Mesodermal cell (in vitro differentiated cells): ENCODE results near the gene CLEC16A.
"Not testable (repeated sequence)": the region's sequence is repeated elsewhere in the genome, so short reads cannot be mapped to it uniquely, and the experiment has no call there.

Experiments
- H3K27ac ChIP-seq: 2 replicates; pipeline ENCODE4 v1.7.0; 2013; ENCODE audit warnings: mild to moderate bottlenecking, low read depth, low read length, moderate library complexity; ENCODE audit not compliant: severe bottlenecking
- H3K36me3 ChIP-seq: 2 replicates; pipeline ENCODE4 v1.7.1; 2013; ENCODE audit warnings: mild to moderate bottlenecking, low read length, moderate library complexity; ENCODE audit not compliant: control insufficient read depth, insufficient read depth
- H3K4me1 ChIP-seq: one replicate; pipeline ENCODE4 v1.7.1; 2013; ENCODE audit warnings: mild to moderate bottlenecking, low read length; ENCODE audit not compliant: insufficient read depth, control insufficient read depth, poor library complexity, severe bottlenecking
- H3K4me3 ChIP-seq: 2 replicates; pipeline ENCODE4 v1.7.0; 2013; ENCODE audit warnings: low read length, control low read depth, mild to moderate bottlenecking; ENCODE audit not compliant: insufficient read depth, poor library complexity, severe bottlenecking; ENCODE audit errors: extremely low read depth
- H3K9me3 ChIP-seq: 2 replicates; pipeline ENCODE4 v1.7.1; 2013; ENCODE audit warnings: mild to moderate bottlenecking, low read length, moderate library complexity; ENCODE audit not compliant: control insufficient read depth
- WGBS, 2 experiments: methylation state at CpG; one replicate each; pipeline ENCODE4 v1.1.5; 2013; ENCODE audit warnings: missing lambda C conversion rate in 2 of 2; ENCODE audit not compliant: insufficient coverage in 2 of 2; 5-methylcytosine and 5-hydroxymethylcytosine counted together

CLEC16A gene

GRCh38 chr16:10911267-10911666 is 33.1 kb upstream of the CLEC16A start:
- H3K36me3 ChIP-seq, result no peaks in the 10 kb centered on the region
- H3K4me1 ChIP-seq, result no peaks in the 10 kb centered on the region
- no peaks in the 10 kb centered on the region for H3K9me3 ChIP-seq
- no peak overlapping the region for H3K27ac ChIP-seq
- H3K4me3 ChIP-seq, result no peak overlapping the region

GRCh38 chr16:10916534-10916933 is 27.8 kb upstream of the CLEC16A start:
- no peaks in the 10 kb centered on the region for H3K36me3 ChIP-seq
- H3K4me1 ChIP-seq, result no peaks in the 10 kb centered on the region
- WGBS, 2 experiments, result 46 to 58% methylated on average over 2 to 3 of the region's 3 CpGs
- H3K27ac ChIP-seq, result no peak overlapping the region
- no peaks in the 10 kb centered on the region for H3K9me3 ChIP-seq
- no peak overlapping the region for H3K4me3 ChIP-seq

DNA sequence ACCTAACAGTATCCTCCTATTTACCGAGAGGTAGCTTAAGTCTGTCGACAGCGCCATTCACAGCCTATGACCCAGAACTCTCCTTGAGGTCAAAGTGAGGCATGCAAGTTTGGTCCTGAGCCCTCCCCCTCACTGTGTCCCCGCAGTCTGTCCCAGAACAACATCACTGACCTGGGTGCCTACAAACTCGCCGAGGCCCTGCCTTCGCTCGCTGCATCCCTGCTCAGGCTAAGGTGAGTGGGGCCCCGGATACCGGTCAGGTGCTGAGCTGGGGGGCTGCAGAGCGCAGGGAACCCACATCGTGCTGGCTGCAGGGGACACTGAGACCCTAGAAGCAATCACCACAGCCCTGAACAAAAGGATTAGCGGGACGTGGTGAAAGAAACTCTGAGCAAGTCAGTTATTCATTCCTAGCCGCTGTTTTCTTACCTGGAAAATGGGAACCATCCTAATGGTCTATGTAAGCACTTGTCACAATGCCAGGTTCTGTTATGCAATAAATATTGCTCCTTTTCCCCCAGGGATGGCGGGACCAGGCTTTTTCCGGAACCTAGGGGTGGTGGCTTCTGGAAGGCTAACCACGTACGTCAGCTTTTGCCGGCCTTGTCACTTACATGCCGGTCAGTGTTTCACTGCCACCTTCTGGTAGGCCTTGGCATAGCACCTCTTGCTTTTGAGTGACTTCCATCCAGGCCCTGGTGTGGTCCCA is 25.9 kb upstream of the CLEC16A start:
- 60 to 61% methylated on average over 20 to 21 of the region's 21 CpGs for WGBS, 2 experiments
- H3K9me3 ChIP-seq, result no peaks in the 10 kb centered on the region
- H3K36me3 ChIP-seq, result no peaks in the 10 kb centered on the region
- no peaks in the 10 kb centered on the region for H3K4me1 ChIP-seq
- no peak overlapping the region for H3K4me3 ChIP-seq
- no peak overlapping the region for H3K27ac ChIP-seq

GRCh38 chr16:10919003-10919351 is 25.4 kb upstream of the CLEC16A start:
- H3K27ac ChIP-seq, result no peak overlapping the region
- no peaks in the 10 kb centered on the region for H3K36me3 ChIP-seq
- no peaks in the 10 kb centered on the region for H3K4me1 ChIP-seq
- WGBS, 2 experiments, result 24 to 50% methylated on average over 2 of the region's 7 CpGs
- H3K9me3 ChIP-seq, result no peaks in the 10 kb centered on the region
- no peak overlapping the region for H3K4me3 ChIP-seq

GRCh38 chr16:10920726-10921427 is 23.5 kb upstream of the CLEC16A start:
- Histone ChIP-seq H3K9me3 (no peaks in the 10 kb centered on the region), H3K4me3 (no peak overlapping the region), H3K4me1 (no peaks in the 10 kb centered on the region), H3K36me3 (peaks cover 11% of the 10 kb centered on the region), H3K27ac (no peak overlapping the region)
- WGBS, 2 experiments, result 88 to 92% methylated on average over 14 of the region's 15 CpGs

DNA sequence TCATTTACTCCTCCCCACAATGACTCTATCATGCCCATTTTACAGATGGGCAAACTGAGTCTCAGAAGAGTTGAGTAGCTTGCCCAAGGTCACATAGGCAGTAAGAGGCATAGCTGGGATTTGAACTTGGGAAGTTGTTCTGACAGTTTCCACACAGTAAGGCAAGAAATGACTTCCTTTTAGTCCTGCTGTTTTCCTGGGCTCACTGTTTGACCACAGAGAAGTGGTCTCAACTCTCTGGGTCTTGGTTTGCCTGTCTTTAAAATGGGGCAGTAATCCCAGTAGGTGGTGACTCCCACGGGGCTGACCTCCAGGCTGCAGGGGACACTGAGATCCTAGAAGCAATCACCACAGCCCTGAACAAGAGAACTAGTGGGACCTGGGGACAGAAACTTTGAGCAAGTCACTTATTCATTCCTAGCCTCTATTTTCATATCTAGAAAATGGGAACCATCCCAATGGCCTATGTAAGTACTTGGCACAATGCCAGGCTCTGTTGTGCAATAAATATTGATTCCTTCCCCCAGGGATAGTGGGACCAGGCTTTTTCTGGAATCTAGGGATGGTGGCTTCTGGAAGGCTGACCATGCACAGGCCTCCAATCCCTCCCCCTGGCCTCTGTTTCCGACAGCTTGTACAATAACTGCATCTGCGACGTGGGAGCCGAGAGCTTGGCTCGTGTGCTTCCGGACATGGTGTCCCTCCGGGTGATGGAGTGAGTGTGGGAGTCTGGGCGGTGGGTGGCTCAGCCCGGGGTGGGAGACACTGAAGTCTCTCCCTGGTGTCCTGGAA is 22.6 kb upstream of the CLEC16A start:
- peaks cover 19% of the 10 kb centered on the region for H3K36me3 ChIP-seq
- no peaks in the 10 kb centered on the region for H3K9me3 ChIP-seq
- no peak overlapping the region for H3K4me3 ChIP-seq
- no peaks in the 10 kb centered on the region for H3K4me1 ChIP-seq
- 90 to 100% methylated on average over 1 to 9 of the region's 10 CpGs for WGBS, 2 experiments
- no peak overlapping the region for H3K27ac ChIP-seq

DNA sequence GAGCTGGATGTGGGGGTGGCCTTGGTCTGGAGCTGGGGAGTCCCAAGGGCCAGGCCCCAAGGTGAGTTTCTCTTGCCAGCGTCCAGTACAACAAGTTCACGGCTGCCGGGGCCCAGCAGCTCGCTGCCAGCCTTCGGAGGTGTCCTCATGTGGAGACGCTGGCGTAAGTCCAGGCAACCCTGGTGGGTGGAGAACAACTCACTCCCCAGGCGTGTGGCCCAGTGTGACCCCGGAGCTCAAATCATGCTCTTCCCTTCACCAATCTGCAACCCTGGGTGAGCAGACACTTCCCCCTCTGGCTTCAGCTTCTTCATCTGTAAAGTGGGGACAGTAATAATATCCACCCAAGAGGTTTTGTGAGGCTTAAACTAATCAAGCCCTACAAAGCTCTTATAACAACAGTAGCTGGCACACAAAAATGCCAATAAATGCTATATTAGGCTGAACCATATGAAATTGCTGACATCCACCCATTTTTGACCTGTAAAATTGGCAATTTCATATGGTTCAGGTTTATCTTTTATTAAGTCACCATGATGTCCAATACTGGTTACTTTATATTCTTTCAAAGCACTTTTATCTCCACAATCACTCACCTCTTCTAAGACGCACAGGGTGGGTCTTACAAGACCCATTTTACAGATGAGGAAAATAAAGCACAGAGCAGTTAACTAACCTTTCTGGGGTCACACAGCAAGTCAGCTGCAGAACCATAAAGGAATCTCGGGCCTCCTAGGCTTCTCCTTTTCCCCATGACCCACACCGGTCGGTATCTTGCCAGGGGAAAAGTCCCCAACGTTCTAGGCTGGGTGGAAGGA is 21.8 kb upstream of the CLEC16A start:
- no peak overlapping the region for H3K27ac ChIP-seq
- peaks cover 27% of the 10 kb centered on the region for H3K36me3 ChIP-seq
- WGBS, 2 experiments, result 92 to 95% methylated on average over 8 to 9 of the region's 14 CpGs
- no peak overlapping the region for H3K4me3 ChIP-seq
- no peaks in the 10 kb centered on the region for H3K9me3 ChIP-seq
- H3K4me1 ChIP-seq, result no peaks in the 10 kb centered on the region

GRCh38 chr16:10923146-10923649 is 21.2 kb upstream of the CLEC16A start:
- Histone ChIP-seq H3K27ac (no peak overlapping the region), H3K4me1 (no peaks in the 10 kb centered on the region), H3K36me3 (peaks cover 34% of the 10 kb centered on the region), H3K4me3 (no peak overlapping the region), H3K9me3 (no peaks in the 10 kb centered on the region)
- 86 to 95% methylated on average over 8 of the region's 10 CpGs for WGBS, 2 experiments

DNA sequence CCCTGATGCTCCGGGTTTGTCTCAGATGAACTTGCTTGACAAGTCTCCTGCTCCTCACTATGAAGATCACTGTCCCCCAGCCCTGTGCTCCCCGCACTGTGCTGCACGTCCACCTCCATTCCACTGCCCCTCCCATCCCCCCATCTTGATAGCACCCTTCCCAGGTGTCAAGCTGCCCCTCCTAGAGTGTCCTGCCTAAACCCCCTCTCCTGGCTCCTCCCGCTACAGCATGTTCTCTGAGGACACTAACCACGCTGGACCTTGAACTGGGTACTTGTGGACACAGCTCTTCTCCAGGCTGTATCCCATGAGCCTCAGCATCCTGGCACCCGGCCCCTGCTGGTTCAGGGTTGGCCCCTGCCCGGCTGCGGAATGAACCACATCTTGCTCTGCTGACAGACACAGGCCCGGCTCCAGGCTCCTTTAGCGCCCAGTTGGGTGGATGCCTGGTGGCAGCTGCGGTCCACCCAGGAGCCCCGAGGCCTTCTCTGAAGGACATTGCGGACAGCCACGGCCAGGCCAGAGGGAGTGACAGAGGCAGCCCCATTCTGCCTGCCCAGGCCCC is 20.6 kb upstream of the CLEC16A start:
- 92 to 94% methylated on average over 12 to 14 of the region's 14 CpGs for WGBS, 2 experiments
- H3K9me3 ChIP-seq, result no peaks in the 10 kb centered on the region
- H3K27ac ChIP-seq, result no peak overlapping the region
- H3K4me3 ChIP-seq, result no peak overlapping the region
- H3K4me1 ChIP-seq, result no peaks in the 10 kb centered on the region
- peaks cover 36% of the 10 kb centered on the region for H3K36me3 ChIP-seq

DNA sequence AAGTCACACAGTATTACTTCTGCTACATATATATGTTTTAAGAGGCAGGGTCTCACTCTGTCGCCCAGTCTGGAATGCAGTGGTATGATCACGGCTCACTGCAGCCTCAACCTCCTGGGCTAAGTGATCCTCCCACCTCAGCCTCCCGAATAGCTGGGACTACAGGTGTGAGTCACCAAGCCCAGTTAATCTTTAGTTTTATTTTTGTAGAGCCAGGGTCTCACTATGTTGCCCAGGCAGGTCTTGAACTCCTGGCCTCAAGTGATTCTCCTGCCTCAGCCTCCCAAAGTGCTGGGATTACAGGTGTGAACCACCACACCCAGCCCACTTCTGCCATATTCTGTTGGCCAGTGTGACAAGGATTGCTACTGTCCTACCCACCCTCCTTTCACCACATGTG is 19.1 kb upstream of the CLEC16A start:
- peaks cover 36% of the 10 kb centered on the region for H3K36me3 ChIP-seq
- 84 to 100% methylated on average over 3 of the region's 3 CpGs for WGBS, 2 experiments
- not testable (repeated sequence) for H3K9me3 ChIP-seq, H3K4me1 ChIP-seq, H3K27ac ChIP-seq, H3K4me3 ChIP-seq
